Ascending aorta (tissue), 2 donors: ENCODE data around the gene WFS1. TPM values are rescaled to one million over a fixed set of nuclear protein-coding genes. Genes with fewer than 3 reads are reported as not detected.

Experiments
- DNase-seq, 2 donors: peaks; one replicate each; pipeline ENCODE4 v3.0.0-alpha.2; 2019; ENCODE audit warnings: low spot score in 2 of 2
- H3K27ac ChIP-seq, 2 donors: fragments of 200-600 bp; sonication (generic); one replicate each; pipeline ENCODE4 v1.5.1; 2016 to 2017; ENCODE audit warnings: mild to moderate bottlenecking in 1 of 2
- H3K27me3 ChIP-seq: fragments of 200-600 bp; sonication (generic); one replicate; pipeline ENCODE4 v1.5.1; 2017
- H3K36me3 ChIP-seq, 2 donors: fragments of 200-600 bp; sonication (generic); one replicate each; pipeline ENCODE4 v1.5.1; 2016
- H3K4me1 ChIP-seq, 2 donors: fragments of 200-600 bp; sonication (generic); one replicate each; pipeline ENCODE4 v1.5.1; 2016 to 2017; ENCODE audit warnings: mild to moderate bottlenecking in 1 of 2
- H3K4me3 ChIP-seq, 2 donors: fragments of 200-600 bp; sonication (generic); one replicate each; pipeline ENCODE4 v1.5.1; 2016 to 2017; ENCODE audit warnings: mild to moderate bottlenecking in 1 of 2
- H3K9me3 ChIP-seq, 2 donors: fragments of 200-600 bp; sonication (generic); one replicate each; pipeline ENCODE4 v1.5.1; 2016
- intact Hi-C: fragments of 100-400 bp; cut with DNase I; formaldehyde crosslinking; loops from one replicate; pipeline ENCODE4 v1.15.1; 2023
- total RNA-seq: library from RNA; depleted of rRNA; stranded (reverse); fragments of >200 nt; gene quantifications from one replicate; pipeline ENCODE4 v1.1.0, GENCODE V29; 2016
- TF ChIP-seq, protein P1 (sequence below), 3 experiments: fragments of 200-600 bp in 2 of 3; fragments of 450-650 bp in 1 of 3; sonication (generic) in 2 of 3; IDR thresholded peaks; one replicate each; pipeline ENCODE4 v1.5.1; 2016 to 2019; ENCODE audit warnings: antibody characterized with exemption in 3 of 3, mild to moderate bottlenecking in 1 of 3, moderate library complexity in 1 of 3

WFS1 gene
- total RNA-seq, 1 donor from 2014 or later: 166 TPM

- intact Hi-C loops: loop anchor here (10.0 kb wide), 2 partner anchors 295 to 1285 kb away; partner anchors contain the start of gene MAN2B2
- DNase-seq: no peak
- no peaks in the 10 kb centered on the region for H3K27me3 ChIP-seq
- peak overlapping the region; percentile 57 to 73 for H3K27ac ChIP-seq
- H3K9me3 ChIP-seq: no peaks in the 10 kb centered on the region
- TF ChIP-seq, protein P1, sequence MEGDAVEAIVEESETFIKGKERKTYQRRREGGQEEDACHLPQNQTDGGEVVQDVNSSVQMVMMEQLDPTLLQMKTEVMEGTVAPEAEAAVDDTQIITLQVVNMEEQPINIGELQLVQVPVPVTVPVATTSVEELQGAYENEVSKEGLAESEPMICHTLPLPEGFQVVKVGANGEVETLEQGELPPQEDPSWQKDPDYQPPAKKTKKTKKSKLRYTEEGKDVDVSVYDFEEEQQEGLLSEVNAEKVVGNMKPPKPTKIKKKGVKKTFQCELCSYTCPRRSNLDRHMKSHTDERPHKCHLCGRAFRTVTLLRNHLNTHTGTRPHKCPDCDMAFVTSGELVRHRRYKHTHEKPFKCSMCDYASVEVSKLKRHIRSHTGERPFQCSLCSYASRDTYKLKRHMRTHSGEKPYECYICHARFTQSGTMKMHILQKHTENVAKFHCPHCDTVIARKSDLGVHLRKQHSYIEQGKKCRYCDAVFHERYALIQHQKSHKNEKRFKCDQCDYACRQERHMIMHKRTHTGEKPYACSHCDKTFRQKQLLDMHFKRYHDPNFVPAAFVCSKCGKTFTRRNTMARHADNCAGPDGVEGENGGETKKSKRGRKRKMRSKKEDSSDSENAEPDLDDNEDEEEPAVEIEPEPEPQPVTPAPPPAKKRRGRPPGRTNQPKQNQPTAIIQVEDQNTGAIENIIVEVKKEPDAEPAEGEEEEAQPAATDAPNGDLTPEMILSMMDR (IDR thresholded peaks at IDR 0.05): no peak
- H3K4me1 ChIP-seq: peaks cover 9 to 58% of the 10 kb centered on the region in 2 donors
- H3K4me3 ChIP-seq: no peak overlapping the region
- H3K36me3 ChIP-seq: peaks cover 3 to 40% of the 10 kb centered on the region in 2 donors
These were observed 10.1 kb downstream of the WFS1 start for GRCh38 chr4:6279582-6280289.

GRCh38 chr4:6280365-6280996 lies 10.8 kb downstream of the WFS1 start:
- no peaks in the 10 kb centered on the region for H3K9me3 ChIP-seq
- H3K4me1 ChIP-seq: peaks cover 9 to 54% of the 10 kb centered on the region in 2 donors
- DNase-seq: no peak
- intact Hi-C loops: no loop called here
- no peak overlapping the region for H3K4me3 ChIP-seq
- no peaks in the 10 kb centered on the region for H3K27me3 ChIP-seq
- peak overlapping the region; percentile 54 to 58 for H3K27ac ChIP-seq
- TF ChIP-seq, protein P1 (IDR thresholded peaks at IDR 0.05): no peak
- peaks cover 3 to 45% of the 10 kb centered on the region in 2 donors for H3K36me3 ChIP-seq

DNA sequence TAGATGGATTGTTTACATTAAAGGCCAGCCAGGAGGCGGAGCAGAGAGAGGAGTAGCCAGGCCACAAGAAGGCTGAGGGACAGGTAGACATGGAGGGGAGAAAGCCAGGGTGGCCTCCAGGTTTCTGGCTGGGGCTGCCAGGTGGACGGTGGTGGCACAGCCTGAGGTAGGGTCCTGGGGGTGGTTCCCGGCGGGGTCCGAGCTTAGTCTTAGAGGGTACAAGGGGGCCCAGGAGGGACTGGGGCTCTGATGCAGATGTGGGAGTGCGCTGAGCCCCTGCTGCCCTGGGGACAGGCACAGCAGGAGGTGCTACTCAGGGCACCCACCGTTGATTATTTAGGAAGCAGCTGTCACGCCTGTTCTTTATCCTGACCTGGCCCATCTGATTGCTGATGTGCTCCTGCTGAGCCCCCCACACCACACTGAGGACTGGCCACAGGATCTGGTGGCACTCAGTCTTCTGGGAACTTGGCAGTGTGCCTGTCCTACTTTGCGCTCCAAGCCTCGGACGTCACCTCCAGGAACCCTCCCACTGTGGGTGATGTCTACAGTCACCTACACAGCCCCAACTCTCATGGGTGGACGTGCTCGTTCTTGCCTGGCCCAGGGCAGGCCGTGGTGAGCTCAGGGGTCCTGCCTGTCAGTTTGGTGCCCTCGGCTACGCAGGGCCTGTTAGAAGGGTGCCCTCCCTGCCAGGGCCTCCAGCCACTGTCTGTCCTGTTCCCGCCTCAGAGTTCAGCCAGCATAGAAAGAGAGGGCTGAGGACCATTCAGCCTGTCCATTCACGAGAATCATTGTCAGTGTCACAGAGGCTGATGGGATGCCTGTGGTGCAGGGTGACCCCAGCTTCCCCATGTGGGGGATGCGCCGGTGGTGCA lies 12.0 kb downstream of the WFS1 start:
- H3K9me3 ChIP-seq: no peaks in the 10 kb centered on the region
- no peaks in the 10 kb centered on the region for H3K27me3 ChIP-seq
- H3K36me3 ChIP-seq: peaks cover 8 to 57% of the 10 kb centered on the region in 2 donors
- peak overlapping the region; percentile 54 to 58 for H3K27ac ChIP-seq
- peak in 1 of 2 donors; percentile 80 for DNase-seq
- H3K4me1 ChIP-seq: peaks cover 9 to 42% of the 10 kb centered on the region in 2 donors
- intact Hi-C loops: loop anchor here (1.0 kb wide), 1 partner anchor 11 kb away; no protein-coding TSS in a partner anchor
- TF ChIP-seq, protein P1 (IDR thresholded peaks at IDR 0.05): no peak
- no peak overlapping the region for H3K4me3 ChIP-seq

DNA sequence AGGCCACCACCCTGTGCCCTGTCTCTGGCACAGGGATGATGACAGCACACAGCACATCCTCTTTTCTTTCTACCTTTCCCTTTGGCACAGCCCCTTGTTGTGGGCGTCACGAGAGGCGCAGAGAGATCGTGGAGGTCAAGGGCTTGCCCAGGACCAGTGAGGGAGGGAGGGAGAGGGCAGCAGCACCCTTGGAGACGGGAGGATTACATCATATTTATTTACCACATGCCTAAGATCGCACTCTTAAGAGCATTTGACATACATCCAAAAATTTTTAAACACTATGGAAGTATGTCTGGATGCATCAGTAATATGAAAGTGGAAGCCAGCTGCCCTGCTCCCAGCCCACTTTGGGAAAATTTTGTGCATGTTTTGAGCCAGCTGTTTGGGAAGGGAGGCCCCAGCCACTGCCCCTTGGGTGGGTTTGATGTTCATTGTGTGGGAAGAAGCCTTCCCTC lies 12.7 kb downstream of the WFS1 start:
- H3K9me3 ChIP-seq: no peaks in the 10 kb centered on the region
- H3K4me3 ChIP-seq: no peak overlapping the region
- DNase-seq: no peak
- peaks cover 9 to 35% of the 10 kb centered on the region in 2 donors for H3K4me1 ChIP-seq
- intact Hi-C loops: no loop called here
- TF ChIP-seq, protein P1 (IDR thresholded peaks at IDR 0.05): no peak
- H3K36me3 ChIP-seq: peaks cover 12 to 63% of the 10 kb centered on the region in 2 donors
- no peaks in the 10 kb centered on the region for H3K27me3 ChIP-seq
- peak overlapping the region; percentile 54 to 58 for H3K27ac ChIP-seq

DNA sequence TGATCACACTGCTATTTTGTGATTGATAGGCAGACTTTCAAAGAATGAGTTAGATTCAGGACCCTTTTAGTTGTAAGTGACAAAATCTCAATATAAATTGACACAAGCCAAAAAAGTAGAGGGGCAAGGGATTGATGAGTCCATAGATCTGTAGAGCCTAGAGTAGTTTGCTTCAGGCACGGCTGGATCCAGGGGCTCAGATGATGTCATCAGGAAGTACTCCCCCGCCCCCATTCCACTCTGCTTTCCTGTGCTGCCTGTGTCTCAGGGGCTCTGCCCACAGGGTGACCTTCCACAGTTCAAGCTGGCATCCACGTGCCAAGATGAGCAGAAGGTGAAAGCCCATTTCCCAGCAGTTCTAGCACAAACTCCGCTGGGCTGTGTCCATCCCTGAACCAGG lies 13.6 kb downstream of the WFS1 start:
- Histone ChIP-seq H3K27me3 (no peaks in the 10 kb centered on the region), H3K4me1 (peaks cover 9 to 27% of the 10 kb centered on the region in 2 donors), H3K4me3 (no peak overlapping the region), H3K36me3 (peaks cover 18 to 66% of the 10 kb centered on the region in 2 donors), H3K9me3 (no peaks in the 10 kb centered on the region), H3K27ac (no peak overlapping the region)
- TF ChIP-seq, protein P1 (IDR thresholded peaks at IDR 0.05): no peak
- intact Hi-C loops: no loop called here
- DNase-seq: no peak
